Keratinocyte (primary cell): ENCODE measurements around the gene RALGPS1.

Source experiments
- EZH2 ChIP-seq: IDR thresholded peaks from one replicate; pipeline ENCODE4 v1.6.1; 2012; ENCODE audit warnings: inconsistent platforms, mild to moderate bottlenecking, low read length, moderate library complexity
- TF ChIP-seq, protein P1 (sequence below), 3 experiments: IDR thresholded peaks in 1 of 3; conservative IDR thresholded peaks in 1 of 3; optimal IDR thresholded peaks in 1 of 3; 2 replicates in 2 of 3; 3 replicates in 1 of 3; pipeline versions ENCODE3 to v1.5.1; 2011; ENCODE audit warnings: low read length in 3 of 3, mild to moderate bottlenecking in 3 of 3, moderate library complexity in 2 of 3, control low read depth in 1 of 3, inconsistent platforms in 1 of 3; ENCODE audit not compliant: insufficient read depth in 2 of 3; ENCODE audit errors: extremely low read depth in 1 of 3

DNA sequence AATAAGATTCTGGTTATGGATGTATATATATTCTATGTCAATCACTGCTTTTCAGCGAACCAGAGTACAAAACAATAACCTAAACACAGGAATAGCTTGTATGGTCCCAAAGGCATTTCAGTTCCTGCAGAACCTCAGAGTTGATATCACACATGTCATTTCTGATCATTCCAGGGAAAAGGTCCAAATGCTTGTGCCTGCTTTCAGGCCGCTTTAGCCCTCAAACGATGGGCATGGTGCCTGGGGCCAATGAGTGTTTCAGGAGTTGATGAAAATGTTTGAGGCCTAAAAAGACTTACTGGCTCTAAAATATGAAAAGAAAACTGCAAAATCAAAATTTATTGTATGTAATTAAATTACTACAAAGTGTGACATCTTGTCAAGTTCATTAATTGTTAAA is 185.1 kb downstream of the RALGPS1 start:
- no peak for TF ChIP-seq EZH2
- TF ChIP-seq, protein P1, sequence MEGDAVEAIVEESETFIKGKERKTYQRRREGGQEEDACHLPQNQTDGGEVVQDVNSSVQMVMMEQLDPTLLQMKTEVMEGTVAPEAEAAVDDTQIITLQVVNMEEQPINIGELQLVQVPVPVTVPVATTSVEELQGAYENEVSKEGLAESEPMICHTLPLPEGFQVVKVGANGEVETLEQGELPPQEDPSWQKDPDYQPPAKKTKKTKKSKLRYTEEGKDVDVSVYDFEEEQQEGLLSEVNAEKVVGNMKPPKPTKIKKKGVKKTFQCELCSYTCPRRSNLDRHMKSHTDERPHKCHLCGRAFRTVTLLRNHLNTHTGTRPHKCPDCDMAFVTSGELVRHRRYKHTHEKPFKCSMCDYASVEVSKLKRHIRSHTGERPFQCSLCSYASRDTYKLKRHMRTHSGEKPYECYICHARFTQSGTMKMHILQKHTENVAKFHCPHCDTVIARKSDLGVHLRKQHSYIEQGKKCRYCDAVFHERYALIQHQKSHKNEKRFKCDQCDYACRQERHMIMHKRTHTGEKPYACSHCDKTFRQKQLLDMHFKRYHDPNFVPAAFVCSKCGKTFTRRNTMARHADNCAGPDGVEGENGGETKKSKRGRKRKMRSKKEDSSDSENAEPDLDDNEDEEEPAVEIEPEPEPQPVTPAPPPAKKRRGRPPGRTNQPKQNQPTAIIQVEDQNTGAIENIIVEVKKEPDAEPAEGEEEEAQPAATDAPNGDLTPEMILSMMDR (optimal IDR thresholded peaks at IDR 0.05 in 1 of 3, IDR thresholded peaks at IDR 0.05 in 1 of 3, conservative IDR thresholded peaks at IDR 0.05 in 1 of 3; ENCODE audit: extremely low read depth in 1 of 3, insufficient read depth in 2 of 3, low read length in 3 of 3), result no peak
